SU-DHL-6 (cell line): ENCODE data around the gene PRMT5.

ENCODE experiments used
- CTCF ChIP-seq: fragments of 200-600 bp; sonication (generic); IDR thresholded peaks from one replicate; pipeline ENCODE4 v1.5.1; 2017; ENCODE audit warnings: antibody characterized with exemption, mild to moderate bottlenecking, low read length, moderate library complexity; ENCODE audit not compliant: insufficient read depth, poor library complexity, severe bottlenecking
- EZH2phosphoT487 ChIP-seq: fragments of 200-600 bp; sonication (generic), shearing (Covaris generic); conservative IDR thresholded peaks from 2 replicates; pipeline ENCODE4 v1.6.1; 2018; ENCODE audit warnings: mild to moderate bottlenecking, antibody characterized with exemption, low read length, moderate library complexity, mixed read lengths

- no peak for TF ChIP-seq CTCF
- TF ChIP-seq EZH2phosphoT487: no peak
Observed at GRCh38 chr14:22882064-22882463, 47.1 kb downstream of the PRMT5 start.
